OCI-LY7 (cell line): Measurements from ENCODE around the gene NAMPT.

Experiments used
- EZH2phosphoT487 ChIP-seq: fragments of 200-600 bp; sonication (generic); IDR thresholded peaks from 2 replicates; pipeline ENCODE4 v1.6.1; 2018; ENCODE audit warnings: low read depth, borderline replicate concordance, mild to moderate bottlenecking, mixed run types, antibody characterized with exemption, low read length, moderate library complexity, mixed read lengths
- TF ChIP-seq, protein P1 (sequence below): fragments of 200-600 bp; sonication (generic); conservative IDR thresholded peaks from 2 replicates; pipeline ENCODE4 v1.5.1; 2014; ENCODE audit warnings: mild to moderate bottlenecking, antibody characterized with exemption, low read length, moderate library complexity, mixed read lengths

DNA sequence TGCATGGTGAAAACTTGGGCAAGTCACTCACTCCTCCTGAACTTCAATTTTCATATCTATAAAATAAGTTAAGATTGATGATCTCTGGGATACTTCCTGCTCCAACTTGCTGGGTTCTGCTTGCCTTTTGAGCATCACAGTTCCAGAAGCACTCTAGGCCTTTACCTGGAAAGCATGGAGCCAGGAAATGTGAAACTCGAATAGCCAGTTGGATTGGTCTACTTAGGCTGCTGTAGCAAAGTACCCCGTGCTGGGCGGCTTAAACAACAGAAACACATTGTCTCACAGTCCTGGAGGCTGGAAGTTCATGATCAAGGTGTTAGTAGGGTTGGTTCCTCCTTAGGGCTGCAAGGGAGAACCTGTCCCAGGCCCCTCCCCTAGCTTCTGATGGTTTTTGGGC lies 64.5 kb downstream of the NAMPT start:
- TF ChIP-seq, protein P1, sequence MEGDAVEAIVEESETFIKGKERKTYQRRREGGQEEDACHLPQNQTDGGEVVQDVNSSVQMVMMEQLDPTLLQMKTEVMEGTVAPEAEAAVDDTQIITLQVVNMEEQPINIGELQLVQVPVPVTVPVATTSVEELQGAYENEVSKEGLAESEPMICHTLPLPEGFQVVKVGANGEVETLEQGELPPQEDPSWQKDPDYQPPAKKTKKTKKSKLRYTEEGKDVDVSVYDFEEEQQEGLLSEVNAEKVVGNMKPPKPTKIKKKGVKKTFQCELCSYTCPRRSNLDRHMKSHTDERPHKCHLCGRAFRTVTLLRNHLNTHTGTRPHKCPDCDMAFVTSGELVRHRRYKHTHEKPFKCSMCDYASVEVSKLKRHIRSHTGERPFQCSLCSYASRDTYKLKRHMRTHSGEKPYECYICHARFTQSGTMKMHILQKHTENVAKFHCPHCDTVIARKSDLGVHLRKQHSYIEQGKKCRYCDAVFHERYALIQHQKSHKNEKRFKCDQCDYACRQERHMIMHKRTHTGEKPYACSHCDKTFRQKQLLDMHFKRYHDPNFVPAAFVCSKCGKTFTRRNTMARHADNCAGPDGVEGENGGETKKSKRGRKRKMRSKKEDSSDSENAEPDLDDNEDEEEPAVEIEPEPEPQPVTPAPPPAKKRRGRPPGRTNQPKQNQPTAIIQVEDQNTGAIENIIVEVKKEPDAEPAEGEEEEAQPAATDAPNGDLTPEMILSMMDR, result no peak
- TF ChIP-seq EZH2phosphoT487, result no peak
